CD4-positive, alpha-beta T cell treated with Interferon gamma for 1 hour (primary cell): ENCODE data around the gene SLC16A7.

ENCODE experiments used
- DNase-seq: peaks from one replicate; pipeline ENCODE4 v3.0.0-alpha.2; 2020

SLC16A7 gene

DNA sequence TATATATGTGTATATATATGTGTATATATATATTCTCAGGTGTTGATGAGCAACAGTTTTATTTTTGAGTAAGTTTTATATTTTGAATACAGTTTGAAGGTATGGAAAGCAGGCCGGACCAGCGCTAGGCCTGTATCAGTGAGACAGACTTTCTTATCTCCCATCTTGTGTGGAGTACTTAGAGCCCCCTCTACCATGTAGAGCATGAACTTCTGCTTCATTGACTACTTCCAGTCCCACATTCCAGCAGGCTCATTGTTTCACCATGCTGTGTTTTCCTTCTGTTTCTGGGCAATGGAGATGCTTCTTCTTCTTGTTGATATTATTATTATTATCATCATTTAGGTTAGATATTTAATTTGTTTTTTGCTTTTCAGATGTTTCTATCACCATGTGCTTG is 76.4 kb downstream of the SLC16A7 start:
- DNase-seq, result no peak

DNA sequence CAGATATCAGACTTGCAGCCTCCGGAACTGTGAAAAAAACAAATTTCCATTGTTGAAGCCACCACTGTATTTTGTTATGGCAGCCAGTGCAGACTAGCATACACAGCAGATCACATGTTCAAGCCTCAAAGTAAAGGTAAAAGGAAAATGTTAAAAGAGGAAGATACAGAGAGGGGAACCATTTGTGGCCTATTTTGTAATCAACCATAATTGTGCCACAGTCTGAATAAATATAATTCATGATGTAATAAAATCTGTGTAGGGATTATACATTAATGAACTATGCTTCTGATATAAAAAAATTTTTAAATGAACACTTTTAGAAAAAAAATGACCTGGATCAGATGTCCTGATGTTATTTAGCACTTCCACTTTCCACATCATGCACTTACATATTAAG is 79.6 kb downstream of the SLC16A7 start:
- DNase-seq, result no peak

DNA sequence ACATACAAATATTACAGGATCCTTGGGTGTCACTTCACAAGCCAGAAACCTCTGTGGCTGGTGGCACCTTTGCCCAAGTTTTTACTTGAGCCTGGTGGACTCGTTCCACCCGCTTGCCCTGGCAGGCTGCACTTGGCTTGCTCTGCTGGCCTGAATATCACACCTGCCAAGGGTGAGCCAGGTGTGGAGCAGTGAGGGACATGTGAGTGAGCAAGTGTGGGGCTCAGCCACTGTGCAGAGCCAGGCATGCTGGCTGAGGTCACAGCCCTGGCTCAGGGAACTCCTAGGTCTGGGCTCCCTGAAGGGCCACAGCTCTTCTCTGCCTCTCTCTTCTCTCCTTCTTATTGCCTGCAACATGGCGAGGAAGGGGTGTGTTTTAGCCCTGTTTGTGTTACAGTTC is 82.0 kb downstream of the SLC16A7 start:
- no peak for DNase-seq

DNA sequence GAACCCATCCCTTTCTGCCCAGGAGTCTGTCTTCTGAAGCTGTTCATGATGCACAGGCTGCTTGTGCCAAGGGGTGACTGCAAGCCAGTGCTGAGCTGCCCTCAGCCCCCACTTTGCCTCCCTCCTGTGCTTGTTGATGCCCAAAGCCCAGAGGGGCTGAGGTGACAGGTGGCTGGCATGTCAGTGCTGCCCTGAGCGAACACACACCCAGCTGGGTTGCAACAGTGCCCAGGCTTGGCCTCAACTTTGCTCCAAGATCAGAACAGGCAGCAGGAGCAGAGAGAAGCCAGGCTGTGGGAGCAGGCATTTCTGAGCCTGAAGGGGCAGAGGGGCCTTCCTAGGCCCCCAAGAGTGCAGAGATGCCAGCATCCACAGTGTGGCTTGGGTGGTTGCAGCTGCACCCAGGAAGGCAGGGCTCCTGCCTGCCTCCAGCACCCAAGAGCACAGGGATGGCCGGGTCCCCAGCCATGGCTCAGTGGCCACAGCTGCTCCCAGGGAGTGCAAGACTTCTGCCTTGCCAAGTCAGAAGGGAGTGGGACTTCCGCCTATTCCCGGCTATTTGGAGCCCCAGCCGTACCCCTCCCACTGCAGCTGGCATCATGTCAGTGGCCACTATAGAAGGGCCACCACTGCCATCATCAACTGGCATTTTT is 83.1 kb downstream of the SLC16A7 start:
- DNase-seq, result no peak

DNA sequence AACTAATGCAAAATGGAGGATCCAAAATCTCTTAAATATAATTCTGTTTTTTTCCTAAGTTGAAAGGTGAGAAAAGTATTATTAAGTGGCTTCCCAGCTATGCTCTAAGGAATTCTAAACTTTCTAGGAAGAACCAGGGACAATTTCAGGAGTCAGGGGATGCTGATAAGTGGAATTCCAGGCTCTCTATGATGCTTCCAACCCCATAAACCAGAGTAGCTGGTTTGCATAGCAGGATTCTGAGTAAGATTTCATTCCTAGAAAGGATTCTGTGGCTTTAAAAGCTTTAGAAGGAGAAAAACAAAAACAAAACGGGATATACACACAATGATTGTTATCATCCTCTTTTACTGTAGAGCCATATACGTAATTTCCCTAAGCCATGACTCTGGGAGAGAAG is 93.9 kb downstream of the SLC16A7 start:
- DNase-seq, result no peak

DNA sequence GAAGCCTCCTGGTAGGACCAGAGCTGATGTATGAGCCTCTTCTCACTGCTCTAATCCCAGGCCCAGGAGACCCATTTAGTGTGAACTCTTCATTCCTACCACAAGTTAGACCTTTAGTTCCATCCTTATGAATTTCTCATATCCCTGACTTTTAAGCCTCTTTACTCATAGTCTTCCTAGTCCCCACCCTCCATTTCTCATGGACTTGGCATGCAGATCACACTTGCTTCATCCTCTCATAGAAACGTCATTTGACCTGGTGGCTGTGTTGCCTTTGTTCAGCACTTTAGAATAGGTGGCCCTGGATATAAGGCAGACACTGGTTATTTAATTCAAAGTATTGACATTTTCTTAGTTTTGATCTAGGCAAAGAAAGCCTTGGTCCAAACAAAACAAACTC is 99.5 kb downstream of the SLC16A7 start:
- DNase-seq, result no peak

DNA sequence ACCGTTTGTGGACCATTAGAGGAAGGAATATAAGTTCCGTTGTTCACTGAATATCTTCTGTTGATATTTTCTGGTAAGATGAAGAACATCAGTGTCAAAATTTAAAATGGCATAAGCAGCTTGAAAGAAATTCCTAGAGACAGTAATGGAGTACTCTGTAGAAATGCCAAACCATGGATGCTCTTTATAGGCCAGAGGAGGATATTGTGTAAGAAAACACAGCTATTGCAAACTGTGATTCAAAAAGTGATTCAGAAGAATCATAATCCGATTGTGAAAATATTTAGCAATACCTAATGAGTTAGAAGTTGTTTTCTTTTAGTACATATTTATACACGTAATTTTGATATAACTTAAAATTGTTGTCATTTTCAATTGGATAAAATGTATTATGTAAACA is 102.8 kb downstream of the SLC16A7 start:
- DNase-seq, result no peak

DNA sequence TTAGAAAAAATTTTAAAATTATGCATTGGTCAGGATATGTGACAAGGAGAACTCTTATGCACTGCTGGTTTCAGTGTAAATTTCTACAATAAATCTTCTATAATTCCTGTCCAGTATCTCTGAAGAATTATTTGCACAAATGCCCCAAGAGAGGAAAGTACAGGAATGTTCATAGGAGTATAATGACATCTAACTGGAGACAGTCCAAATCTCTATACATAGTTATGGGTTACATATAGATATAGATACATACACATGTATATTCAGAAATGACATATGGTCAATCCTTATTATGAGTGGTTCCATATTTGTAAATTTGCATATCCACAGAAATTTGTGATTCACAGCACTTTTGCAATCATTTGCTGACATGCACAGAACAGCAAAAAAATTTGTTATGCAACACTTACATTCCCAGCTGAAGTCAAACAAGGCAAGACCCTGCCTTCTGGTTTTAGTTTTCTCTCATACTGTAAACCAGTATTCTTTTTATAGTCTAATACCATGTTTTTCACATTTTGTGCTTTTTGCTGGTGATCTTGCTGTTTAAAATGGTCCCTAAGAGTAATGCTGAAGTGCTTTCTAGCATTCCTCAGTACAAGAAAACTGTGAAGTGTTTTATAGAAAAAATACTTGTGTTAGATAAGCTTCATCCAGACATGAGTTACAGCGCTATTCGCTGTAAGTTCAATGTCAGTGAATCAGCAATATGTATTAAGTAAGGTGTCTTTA is 103.8 kb downstream of the SLC16A7 start:
- DNase-seq, result no peak

DNA sequence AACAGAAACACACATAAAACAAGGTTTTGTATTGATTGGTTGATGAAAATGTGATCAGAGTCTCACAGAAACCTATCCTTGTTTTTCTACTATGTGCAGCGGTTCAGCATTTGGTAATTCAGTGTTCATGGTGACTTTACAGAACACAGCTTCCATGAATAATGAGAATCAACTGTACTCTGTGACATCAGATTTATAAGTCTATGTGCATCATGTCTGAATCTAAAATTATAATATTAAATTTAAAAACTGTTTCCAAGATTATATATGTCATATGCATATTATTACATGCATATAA is 104.3 kb downstream of the SLC16A7 start:
- DNase-seq, result no peak

DNA sequence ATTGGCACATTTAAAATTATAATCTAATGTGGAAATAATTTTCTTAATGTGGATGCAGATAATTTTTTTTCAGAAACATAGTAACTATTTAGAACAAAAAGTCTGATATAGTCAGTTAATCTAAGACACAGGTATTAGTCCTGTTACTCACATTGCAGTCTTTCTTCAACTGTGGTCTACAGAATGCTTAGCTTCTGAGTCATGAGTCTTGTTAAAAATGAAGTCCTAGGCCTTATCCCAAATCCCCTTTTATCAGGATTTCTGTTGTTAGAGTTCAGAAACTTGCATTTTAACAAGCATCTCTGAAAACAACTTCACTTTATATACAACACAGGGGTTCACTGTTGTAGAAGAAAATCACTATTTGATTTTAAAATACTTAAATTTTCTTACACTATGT is 112.2 kb downstream of the SLC16A7 start:
- no peak for DNase-seq

DNA sequence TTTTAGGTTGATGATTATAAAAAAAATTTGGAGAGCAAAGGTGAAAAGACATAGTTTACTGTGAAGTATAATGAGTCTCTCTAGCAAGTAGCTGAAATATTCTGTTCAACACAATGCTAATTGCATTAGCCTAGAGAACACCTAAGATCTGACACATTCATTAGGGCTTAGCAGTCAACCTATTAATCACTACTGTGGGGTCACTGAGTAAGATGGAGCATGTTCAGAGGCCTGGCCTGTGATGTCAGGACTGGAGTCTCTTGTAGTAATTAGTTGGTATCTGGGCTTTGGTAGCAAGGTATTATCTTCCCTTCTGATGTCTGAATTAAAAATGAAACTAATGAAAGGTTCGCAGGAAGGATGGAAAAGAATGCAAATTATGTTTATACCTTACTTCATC is 112.7 kb downstream of the SLC16A7 start:
- DNase-seq, result no peak

DNA sequence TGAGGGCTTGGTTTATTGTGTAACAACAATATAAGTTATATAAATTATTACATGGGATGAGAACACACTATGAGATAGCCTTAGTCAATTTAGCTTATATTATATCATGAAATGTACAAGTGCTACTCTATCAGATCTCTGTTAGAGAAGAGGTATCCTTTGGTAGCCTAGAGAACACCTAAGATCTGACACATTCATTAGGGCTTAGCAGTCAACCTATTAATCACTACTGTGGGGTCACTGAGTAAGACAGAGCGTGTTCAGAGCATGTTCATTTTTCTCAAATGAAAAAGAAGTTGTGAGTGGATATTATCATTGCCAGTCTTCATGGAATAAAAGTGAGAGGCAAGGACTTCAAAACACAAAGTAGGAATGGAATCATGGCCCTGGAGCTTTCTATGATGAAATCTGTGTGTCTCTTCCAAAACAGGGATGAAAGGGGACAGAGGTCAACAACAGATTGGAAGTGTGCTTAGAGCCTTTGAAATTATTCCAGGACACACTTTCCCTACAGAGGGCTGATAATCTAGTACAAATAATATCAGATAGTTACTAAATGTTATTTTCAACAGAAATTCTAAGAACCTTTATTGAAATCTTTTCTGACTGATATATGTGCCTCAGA is 114.3 kb downstream of the SLC16A7 start:
- DNase-seq, result no peak

DNA sequence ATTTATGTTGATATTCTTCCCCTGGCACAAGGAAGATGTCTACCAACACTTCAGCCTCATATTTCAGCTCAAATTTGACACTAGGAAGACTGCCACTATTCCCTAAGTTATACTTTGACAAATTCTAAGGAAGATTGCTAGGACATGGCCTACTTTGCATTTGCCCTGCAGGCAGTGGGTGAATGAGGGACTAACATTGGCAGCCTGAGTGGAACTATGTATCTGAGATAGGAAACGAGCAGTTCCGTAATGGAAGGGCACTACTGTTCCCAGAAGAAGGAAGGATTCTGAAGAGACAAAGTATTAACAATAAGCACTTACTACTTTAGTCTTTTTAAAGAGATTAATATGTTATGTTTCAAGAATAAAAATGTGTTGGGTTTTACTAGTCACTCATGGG is 115.1 kb downstream of the SLC16A7 start:
- no peak for DNase-seq

DNA sequence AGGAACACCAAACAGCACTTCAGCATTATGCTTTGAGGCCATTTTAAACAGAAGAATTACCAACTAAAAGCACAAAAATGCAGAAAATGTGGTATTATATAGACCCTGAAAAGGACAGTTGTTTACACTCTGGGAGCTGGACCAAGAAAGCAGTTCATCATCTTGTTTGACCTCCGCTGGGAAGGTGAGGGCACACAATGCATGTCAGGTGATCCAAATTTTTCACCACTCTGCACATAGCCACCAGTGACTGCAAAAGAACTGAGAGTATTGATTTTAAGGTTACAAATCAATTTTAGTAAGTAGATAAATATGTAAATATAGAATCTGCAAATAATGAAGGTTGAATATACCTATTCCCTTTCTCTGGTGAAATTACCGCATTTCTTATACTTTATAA is 119.6 kb downstream of the SLC16A7 start:
- no peak for DNase-seq

DNA sequence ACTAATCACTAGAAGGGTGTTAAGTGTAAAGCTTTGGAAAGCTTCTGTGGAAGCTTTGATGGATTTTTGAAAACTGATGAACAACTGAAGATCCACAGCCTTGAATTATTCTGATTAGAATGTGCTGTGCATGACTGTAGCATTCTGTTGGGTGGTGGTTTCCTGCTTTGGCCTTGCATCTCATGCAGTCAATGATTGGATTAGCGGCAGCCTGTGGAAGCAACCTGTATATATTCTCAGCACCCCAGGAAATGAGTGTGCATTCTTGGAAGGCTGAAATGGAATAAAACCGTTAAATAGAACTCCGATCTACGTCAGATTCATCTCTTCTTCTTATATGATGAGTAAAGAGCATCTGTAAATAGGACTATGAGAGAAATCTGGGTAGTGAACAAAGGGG is 120.2 kb downstream of the SLC16A7 start:
- DNase-seq, result no peak

DNA sequence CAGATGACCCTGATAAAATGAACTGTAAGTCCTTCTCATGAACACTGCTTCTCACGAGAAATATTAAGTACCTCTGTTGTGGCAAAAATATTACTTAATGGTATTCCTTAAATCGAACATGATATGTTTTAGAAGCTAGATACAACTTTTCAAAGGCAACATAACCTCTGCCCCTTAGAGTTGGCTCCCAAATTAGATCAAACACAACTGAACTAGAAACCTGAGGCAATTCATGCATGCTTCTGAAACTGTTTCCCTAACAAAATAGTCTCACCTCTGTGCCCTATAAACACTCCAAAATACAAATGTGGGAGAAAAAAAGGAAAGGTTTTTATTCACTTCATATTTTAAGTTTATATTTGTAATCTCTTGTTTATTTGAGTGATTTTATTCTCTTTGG is 121.6 kb downstream of the SLC16A7 start:
- no peak for DNase-seq

DNA sequence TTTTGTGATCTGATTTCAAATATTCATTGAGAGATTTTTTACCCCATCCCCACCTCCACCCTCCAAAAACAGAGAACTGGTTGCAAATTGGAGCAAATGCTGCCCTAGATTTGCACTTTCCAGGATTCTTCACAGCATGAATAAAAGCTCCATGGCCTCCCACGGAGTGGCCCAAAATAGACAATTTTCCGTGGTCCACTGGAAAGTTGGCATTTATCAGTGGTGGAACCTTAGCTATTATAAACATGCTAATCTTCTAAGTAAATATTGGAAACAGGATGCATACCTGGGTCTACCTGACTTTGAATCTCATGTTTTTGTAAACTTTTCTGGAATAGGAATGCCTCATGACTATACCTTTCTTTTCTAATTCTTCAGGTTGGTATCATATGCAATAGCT is 123.9 kb downstream of the SLC16A7 start:
- DNase-seq, result no peak

DNA sequence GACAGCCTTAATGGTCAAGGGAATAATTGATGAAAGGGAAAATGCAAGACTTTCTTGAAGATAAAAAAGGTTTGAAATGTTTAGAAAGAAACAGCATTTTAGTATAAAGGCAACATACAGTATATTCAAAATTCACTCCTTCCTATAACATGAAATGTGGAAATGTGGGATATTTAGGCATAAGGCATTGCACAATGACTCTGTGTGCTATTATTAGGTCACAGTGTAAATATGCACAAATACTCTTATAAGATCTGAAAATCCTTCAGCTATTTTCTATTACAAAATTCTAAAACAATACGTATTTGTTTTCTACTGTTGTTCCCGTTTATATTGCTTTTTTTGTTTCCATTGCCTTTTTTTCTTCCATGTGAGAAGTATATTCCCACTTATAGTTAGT is 127.7 kb downstream of the SLC16A7 start:
- no peak for DNase-seq

DNA sequence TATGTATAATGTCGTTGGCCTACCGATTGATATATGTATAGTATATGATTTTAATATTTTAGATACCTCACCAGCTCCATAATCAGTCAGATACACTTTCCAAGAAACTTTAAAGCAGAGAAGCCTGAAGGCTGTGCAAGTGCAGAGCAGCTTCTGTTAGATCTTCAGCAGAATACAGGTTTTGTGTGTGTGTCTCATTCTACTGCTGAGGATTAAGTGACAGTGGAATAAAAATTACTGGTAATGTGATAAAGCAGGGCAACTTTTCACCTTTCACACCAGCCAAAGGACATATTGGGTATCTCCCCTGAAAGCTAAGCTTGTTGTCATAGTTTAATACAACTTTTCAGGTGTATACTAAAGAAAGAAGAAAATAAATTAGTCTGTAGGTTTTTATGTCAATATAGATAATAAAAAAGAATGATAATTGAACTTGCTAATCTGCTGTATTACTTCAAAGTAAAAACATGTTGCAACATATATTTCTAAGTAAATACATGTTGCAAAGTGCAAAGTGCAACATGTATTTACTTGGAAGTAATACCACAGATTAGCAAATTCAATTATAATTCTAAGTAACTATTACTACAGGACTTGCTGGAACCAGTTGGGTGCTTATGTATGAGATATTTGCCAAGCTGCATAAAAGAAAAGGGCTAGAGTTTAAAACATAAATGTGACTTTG is 128.3 kb downstream of the SLC16A7 start:
- DNase-seq, result no peak

DNA sequence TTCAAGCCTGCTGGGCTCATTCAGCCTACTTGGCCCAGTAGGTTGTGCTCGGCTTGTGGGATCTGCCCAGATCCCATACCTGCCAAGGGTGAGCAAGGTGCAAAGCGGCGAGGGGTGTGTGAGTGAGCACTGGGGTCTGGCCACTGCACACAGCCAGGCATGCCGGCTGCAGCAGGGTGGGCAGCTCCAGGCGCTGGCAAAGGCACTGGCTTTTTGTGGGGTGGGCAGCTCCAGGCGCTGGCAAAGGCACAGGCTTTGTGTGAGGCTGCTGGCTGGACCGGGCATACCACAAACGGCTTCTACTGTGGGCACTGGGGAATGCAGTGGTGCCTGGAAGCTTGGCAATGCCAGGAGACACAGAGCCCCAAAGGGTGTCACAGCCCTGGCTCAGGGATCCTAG is 137.4 kb downstream of the SLC16A7 start:
- no peak for DNase-seq

DNA sequence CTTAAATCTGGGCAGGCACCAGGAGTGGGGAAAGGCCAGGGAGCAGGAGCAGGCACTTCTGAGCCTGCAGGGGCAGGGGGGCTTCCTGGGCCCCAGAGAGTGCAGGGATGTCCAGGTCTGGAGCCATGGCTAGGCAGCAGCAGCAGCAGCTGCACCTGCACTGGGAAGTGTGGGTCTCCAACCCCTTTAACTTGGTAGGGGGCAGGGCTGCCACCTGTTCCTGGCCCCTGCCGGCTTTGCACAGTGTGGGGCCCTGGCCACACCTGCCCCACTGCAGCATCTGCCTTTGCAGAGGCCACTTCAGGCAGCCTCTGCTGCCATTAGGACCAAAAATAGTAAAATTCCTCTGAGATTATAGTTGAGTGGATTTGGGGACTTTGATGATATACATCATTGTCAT is 138.5 kb downstream of the SLC16A7 start:
- DNase-seq, result no peak

DNA sequence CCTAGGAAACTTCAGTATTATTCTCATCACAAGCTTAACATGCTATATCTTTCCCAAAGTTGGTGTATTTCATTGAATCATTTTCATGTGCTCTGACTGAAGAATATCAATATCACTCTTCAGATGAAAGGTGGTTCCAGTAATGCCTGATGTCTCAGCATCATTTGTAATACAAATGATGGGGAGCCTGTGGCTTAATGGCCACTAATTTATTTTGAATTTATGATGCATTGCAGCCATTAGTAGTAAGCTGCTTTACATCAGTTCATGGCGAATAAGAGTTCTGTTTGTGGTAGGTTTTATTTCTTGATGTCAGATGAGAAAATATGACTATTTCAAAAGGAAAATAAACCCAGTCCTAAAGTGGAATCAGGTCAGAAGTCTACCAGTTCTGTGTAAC is 139.4 kb downstream of the SLC16A7 start:
- no peak for DNase-seq

DNA sequence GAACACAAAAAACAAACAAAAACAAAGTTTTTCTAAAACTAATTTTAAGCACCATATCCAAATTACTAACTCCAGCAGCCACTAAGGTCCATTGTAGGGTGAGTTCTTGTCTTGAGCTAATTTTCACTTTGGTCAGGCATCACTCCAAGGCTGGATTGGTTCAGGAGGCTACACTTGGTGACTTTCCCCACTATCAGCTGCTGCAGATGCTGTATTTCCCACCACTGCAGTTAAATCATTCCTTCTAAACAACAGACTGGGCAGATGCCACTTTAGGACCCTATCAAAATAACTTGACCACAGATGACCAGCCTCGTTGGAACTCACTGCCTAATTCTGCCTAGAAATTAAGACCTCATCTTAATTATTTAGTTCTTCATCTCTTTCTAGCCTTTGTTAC is 140.5 kb downstream of the SLC16A7 start:
- no peak for DNase-seq

DNA sequence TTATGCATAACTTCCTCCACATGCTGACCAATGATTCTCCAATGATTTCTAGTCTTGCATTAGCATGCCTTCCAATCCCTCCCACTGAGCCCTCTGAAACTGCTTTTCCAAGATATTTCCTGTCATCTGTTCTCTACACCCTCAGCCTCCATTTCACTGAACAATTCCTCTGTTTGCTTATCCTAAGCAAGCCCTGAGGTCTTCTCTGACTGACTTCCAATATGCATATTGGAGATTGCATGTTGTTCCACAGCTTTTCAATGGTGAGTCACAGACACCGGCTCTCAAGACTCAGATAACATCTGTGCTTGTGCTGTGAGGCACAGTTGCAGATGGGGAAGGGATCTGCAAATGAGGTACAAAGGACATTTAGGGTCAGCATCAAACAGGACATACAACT is 141.0 kb downstream of the SLC16A7 start:
- DNase-seq, result no peak
